ENCODE data around the gene PRIM2.
"Not testable (repeated sequence)": the region's sequence is repeated elsewhere in the genome, so short reads cannot be mapped to it uniquely, and the experiment has no call there.

DNA sequence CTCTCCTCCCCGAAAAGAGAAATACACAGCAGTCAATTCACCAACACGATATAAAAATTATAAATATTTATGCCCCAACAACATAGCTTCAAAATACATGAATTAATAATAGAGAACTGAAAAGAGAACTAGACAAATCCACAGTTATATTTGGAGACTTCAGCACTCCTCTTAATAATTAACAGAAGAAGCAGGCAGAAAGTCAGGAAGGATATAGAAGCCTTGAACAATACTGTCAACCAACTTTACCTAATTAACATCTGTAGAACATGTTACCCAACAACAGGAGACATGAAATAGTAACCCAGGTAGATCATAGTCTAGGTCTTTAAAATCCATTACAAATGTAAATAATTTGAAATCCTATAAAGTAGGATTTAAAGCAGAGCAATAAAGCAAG, 293.2 kb downstream of the PRIM2 start:
- TF ChIP-seq POLR2A, POLR2AphosphoS5, TAF1, SPI1 (IDR thresholded peaks at IDR 0.05; ENCODE audit: low read depth, low read length): not testable (repeated sequence)
